ENCODE data around the gene ERCC6. TPM values are rescaled to one million over a fixed set of nuclear protein-coding genes. Genes with fewer than 3 reads are reported as not detected.

ERCC6 gene
- total RNA-seq, 1 donor from 2014 or later, result 16.2 TPM

DNA sequence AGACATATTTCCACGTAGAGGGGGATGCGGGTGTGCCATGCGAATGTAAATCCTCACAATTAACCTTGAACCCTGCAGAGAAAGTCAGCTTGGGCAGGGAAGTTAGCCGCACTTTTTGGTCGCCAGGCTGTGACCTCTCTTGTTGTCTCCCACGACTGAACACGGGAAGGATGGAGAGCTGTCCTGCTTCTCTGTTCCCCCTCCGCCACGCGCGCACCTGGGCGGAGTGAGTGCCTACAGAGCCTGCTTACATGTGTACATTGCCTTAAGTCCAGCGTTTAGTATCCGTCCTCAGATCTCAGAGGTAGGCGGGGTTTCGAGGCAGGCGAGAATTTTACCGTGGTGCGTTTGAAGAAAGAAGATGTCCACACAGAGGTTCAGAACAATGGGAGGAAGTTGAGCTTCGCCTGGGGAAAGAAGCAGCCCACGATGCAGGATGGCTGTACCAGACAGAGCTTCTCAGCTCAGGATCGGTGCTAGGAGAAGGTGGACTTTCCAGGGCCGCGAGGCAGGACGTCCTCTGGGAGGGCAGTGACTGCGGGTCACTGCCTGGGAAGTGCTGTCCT is 482 bp upstream of the ERCC6 start:
- H3K4me1 ChIP-seq, result peaks cover 7 to 30% of the 10 kb centered on the region in 2 donors
- H3K27me3 ChIP-seq, result no peaks in the 10 kb centered on the region
- TF ChIP-seq, protein P1, sequence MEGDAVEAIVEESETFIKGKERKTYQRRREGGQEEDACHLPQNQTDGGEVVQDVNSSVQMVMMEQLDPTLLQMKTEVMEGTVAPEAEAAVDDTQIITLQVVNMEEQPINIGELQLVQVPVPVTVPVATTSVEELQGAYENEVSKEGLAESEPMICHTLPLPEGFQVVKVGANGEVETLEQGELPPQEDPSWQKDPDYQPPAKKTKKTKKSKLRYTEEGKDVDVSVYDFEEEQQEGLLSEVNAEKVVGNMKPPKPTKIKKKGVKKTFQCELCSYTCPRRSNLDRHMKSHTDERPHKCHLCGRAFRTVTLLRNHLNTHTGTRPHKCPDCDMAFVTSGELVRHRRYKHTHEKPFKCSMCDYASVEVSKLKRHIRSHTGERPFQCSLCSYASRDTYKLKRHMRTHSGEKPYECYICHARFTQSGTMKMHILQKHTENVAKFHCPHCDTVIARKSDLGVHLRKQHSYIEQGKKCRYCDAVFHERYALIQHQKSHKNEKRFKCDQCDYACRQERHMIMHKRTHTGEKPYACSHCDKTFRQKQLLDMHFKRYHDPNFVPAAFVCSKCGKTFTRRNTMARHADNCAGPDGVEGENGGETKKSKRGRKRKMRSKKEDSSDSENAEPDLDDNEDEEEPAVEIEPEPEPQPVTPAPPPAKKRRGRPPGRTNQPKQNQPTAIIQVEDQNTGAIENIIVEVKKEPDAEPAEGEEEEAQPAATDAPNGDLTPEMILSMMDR (IDR thresholded peaks at IDR 0.05), result no peak
- peak overlapping the region; percentile 87 to 94 for H3K27ac ChIP-seq
- intact Hi-C loops (cut with DNase I), result loop anchor here (5.0 to 10.0 kb wide), 2 partner anchors 53 to 425 kb away; partner anchors contain the start of gene VSTM4
- H3K36me3 ChIP-seq, result no peaks in the 10 kb centered on the region
- H3K4me3 ChIP-seq, result peak overlapping the region; percentile 74 to 86
- no peak for DNase-seq (ENCODE audit: low spot score in 2 of 2)
- H3K9me3 ChIP-seq, result no peaks in the 10 kb centered on the region

DNA sequence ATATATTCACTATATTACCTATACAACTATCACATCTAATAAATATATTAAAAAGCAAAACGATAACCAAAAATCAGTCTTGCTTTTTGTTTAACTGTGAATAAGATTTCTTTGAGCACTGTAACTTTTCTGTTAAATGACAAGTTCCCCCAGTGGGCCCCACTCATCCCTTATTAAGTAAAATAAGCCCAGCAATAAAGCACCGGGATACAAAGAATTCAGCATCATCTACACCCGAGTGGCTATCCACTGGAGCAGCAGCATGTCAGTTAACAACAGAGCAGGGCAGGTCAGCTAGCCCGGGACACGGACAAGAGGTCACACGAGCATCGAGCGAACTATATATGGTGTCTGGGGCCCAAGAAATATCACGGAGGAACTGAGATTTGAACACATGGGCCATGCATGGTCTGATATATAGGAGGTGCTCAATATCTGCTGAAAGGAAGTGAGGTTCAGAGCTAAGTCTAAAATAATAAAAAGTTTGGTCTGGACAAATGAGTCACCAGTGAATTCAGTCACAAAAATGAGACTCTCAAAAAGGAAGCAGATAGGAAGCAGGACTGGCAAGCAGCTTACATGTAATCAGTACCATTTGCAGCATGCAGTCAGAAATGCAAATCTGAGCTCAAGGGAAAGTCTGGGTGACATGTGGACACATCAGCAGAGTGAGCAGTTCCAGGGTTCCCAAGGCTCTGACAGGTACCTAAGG is 4.1 kb downstream of the ERCC6 start:
- TF ChIP-seq, protein P1 (IDR thresholded peaks at IDR 0.05), result no peak
- Histone ChIP-seq H3K4me3 (no peak overlapping the region), H3K9me3 (no peaks in the 10 kb centered on the region), H3K36me3 (peaks cover 17 to 29% of the 10 kb centered on the region in 2 donors), H3K4me1 (peaks cover 11 to 51% of the 10 kb centered on the region in 2 donors), H3K27me3 (no peaks in the 10 kb centered on the region), H3K27ac (peak overlapping the region; percentile 44 to 59)
- no peak for DNase-seq (ENCODE audit: low spot score in 2 of 2)
- intact Hi-C loops (cut with DNase I), result loop anchor here (2.0 to 10.0 kb wide), 3 partner anchors 16 to 420 kb away; partner anchors contain the start of gene VSTM4

DNA sequence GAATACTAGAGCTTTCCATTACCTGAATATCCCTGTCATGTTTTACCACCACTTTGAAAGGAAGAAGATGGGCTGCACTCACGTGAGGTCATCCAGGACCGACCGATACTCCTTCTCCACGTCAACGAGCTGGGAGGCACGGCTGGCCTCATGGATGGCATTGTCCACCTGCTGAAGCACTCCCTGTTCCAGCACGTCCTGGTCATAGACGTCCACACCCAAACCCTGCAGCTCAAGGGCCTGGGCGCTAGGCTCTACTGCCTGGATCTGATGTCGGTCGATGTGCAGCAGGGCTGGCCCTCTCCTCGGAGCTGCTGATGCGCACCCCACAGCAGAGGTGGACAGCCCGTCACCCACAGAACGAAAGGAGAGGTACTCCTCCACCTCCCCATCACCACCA is 6.5 kb downstream of the ERCC6 start:
- TF ChIP-seq, protein P1 (IDR thresholded peaks at IDR 0.05), result no peak
- Histone ChIP-seq H3K9me3 (no peaks in the 10 kb centered on the region), H3K27ac (no peak overlapping the region), H3K4me3 (no peak overlapping the region), H3K36me3 (peaks cover 25 to 53% of the 10 kb centered on the region in 2 donors), H3K27me3 (no peaks in the 10 kb centered on the region), H3K4me1 (peaks cover 4 to 43% of the 10 kb centered on the region in 2 donors)
- no peak for DNase-seq (ENCODE audit: low spot score in 2 of 2)
- intact Hi-C loops (cut with DNase I), result loop anchor here (10.0 kb wide), 1 partner anchor 418 kb away; the partner anchor contains the start of gene VSTM4

DNA sequence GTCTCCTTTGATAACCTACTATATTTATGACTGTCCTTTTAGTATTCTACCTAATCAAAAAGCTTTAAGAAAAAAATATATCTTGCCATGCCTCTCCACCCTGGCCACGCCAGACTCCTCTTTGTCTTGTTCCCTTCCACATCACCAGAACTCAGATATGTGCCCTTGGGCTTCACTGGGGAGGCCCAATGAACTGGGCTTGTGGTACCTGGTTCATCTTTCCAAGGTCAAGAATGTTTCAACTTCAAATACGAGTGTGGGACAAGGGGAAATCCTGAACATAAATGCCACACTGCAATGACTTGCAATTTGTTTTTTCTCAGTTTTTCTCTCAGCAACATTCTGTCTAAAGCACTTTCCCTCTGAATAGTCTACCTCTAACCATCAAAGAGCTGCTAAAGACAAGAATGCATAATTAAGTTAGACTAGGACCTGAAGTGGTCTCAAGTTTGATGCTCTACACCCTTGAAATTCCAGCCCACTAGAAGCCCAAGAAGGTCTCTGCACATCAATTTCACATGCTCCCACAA is 9.9 kb downstream of the ERCC6 start:
- no peak for DNase-seq (ENCODE audit: low spot score in 2 of 2)
- TF ChIP-seq, protein P1 (IDR thresholded peaks at IDR 0.05), result no peak
- intact Hi-C loops (cut with DNase I), result no loop called here
- Histone ChIP-seq H3K4me1 (peaks cover under 1 to 27% of the 10 kb centered on the region in 2 donors), H3K36me3 (peaks cover 31 to 73% of the 10 kb centered on the region in 2 donors), H3K9me3 (no peaks in the 10 kb centered on the region), H3K4me3 (no peak overlapping the region), H3K27ac (no peak overlapping the region), H3K27me3 (no peaks in the 10 kb centered on the region)

DNA sequence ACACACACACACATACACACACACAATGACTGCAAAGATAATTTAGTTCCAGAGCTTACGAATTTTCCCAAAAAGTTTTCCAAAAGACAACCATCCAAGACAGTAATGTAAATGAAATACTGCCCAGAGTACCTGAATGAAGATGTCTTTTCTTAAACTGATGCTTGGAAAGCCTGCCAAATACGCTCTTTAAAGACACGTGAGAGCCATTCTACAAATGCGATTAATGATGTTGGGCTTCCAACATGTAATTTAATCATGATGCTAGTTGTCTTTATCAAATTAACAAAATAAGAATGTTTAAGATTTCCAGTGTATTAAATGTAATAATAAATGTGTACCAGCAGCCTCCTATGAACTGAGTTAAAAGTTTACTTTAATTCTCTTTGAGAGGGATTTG is 11.1 kb downstream of the ERCC6 start:
- no peak for DNase-seq (ENCODE audit: low spot score in 2 of 2)
- Histone ChIP-seq H3K4me3 (no peak overlapping the region), H3K36me3 (peaks cover 35 to 84% of the 10 kb centered on the region in 2 donors), H3K27ac (no peak overlapping the region), H3K4me1 (peaks cover 0 to 17% of the 10 kb centered on the region in 2 donors), H3K9me3 (no peaks in the 10 kb centered on the region), H3K27me3 (no peaks in the 10 kb centered on the region)
- intact Hi-C loops (cut with DNase I), result no loop called here
- TF ChIP-seq, protein P1 (IDR thresholded peaks at IDR 0.05), result no peak
